Activated CD8-positive, alpha-beta T cell treated with anti-CD3 and anti-CD28 coated beads for 36 hours (primary cell): ENCODE measurements around the gene CXXC5. TPM values are rescaled to one million over a fixed set of nuclear protein-coding genes. Genes with fewer than 3 reads are reported as not detected.
A peak's percentile ranks its signal among the peaks of the same experiment; 100 is the strongest.

Experiments used
- ATAC-seq: fragments of 200-7000 bp; cut with Tn5 transposase; one replicate; pipeline ENCODE4 v1.10.0; 2021; ENCODE audit warnings: mild to moderate bottlenecking, moderate library complexity
- CTCF ChIA-PET: fragments of 350-600 bp; sonication (Branson Sonifier 250); formaldehyde crosslinking; loops from one replicate; lab custom pipeline; 2021; ENCODE audit warnings: antibody characterized with exemption; lab: Charles Lee
- POLR2A ChIA-PET: fragments of 350-600 bp; sonication (Branson Sonifier 250); formaldehyde crosslinking; loops from one replicate; lab custom pipeline; 2021; ENCODE audit warnings: antibody characterized with exemption; lab: Charles Lee
- DNase-seq: peaks from one replicate; pipeline ENCODE4 v3.0.0-alpha.2; 2020
- H3K27ac Mint-ChIP-seq: one replicate; pipeline ENCODE4 v1.8.0; 2021; ENCODE audit warnings: mild to moderate bottlenecking, mixed read lengths
- H3K27me3 Mint-ChIP-seq: one replicate; pipeline ENCODE4 v1.8.0; 2021; ENCODE audit warnings: mixed read lengths
- H3K36me3 Mint-ChIP-seq: one replicate; pipeline ENCODE4 v1.8.0; 2021; ENCODE audit warnings: low read depth, mixed read lengths
- H3K4me1 Mint-ChIP-seq: one replicate; pipeline ENCODE4 v1.8.0; 2021; ENCODE audit warnings: low read depth, mixed read lengths
- H3K4me3 Mint-ChIP-seq: one replicate; pipeline ENCODE4 v1.8.0; 2021; ENCODE audit warnings: mild to moderate bottlenecking, moderate library complexity, mixed read lengths
- H3K9me3 Mint-ChIP-seq: one replicate; pipeline ENCODE4 v1.8.0; 2021; ENCODE audit warnings: mixed read lengths
- intact Hi-C: fragments of 100-400 bp; cut with micrococcal nuclease; formaldehyde crosslinking; loops from one replicate; pipeline ENCODE4 v1.10.0; 2022
- total RNA-seq, 2 experiments: library from RNA; stranded (reverse); gene quantifications; one replicate each; pipeline ENCODE4 v1.2.3, GENCODE V29; 2021
- TF ChIP-seq, protein P1 (sequence below): fragments of 200-600 bp; IDR thresholded peaks from one replicate; pipeline ENCODE4 v1.8.0; 2022; ENCODE audit warnings: antibody characterized with exemption, mild to moderate bottlenecking

Gene CXXC5
- total RNA-seq, 2 experiments from 2014 or later = 3.5 to 4.3 TPM

DNA sequence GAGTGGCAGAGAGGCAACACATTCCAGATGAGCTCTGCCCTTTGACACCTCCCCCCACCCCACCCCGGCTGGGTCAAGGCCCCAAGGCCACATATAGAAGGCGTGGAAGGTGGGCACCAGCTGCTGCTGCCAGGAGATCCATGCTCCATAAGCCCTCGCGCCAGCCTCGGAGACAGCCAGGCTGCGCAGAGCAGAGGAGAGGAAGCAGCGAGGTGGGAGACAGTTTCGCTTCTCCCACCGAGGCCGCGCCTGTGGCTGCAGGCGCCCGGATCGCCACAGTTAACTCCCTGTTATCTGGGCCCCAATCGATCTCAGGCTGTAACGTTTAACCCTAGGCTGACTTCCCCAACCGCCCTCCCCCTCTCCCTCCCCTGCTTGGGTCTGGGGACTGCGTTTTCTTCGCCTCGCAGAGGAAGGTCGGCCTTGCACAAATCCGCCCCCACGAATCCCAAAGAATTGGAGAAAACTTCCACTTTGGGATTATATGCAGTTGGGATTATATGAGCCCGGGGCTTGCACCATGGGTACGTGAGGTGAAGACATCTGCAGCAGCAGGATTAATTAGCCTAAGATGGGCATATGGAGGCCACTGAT, 1.1 kb upstream of the CXXC5 start:
- H3K4me3 Mint-ChIP-seq = peak overlapping the region; percentile 15
- peaks cover 30% of the 10 kb centered on the region for H3K4me1 Mint-ChIP-seq
- DNase-seq (no peak), ATAC-seq (no peak)
- H3K9me3 Mint-ChIP-seq = no peaks in the 10 kb centered on the region
- H3K36me3 Mint-ChIP-seq = no peaks in the 10 kb centered on the region
- no peak overlapping the region for H3K27ac Mint-ChIP-seq
- POLR2A ChIA-PET = interaction anchor here (1.4 to 11.4 kb wide), 2 partner anchors 11 to 14 kb away, joined by 7 to 87 read pairs; no protein-coding TSS in a partner anchor
- CTCF ChIA-PET = interaction anchor here (1.5 to 3.1 kb wide), 4 partner anchors 10 to 119 kb away, joined by 6 to 31 read pairs (median 9); no protein-coding TSS in a partner anchor
- intact Hi-C loops = no loop called here
- TF ChIP-seq, protein P1, sequence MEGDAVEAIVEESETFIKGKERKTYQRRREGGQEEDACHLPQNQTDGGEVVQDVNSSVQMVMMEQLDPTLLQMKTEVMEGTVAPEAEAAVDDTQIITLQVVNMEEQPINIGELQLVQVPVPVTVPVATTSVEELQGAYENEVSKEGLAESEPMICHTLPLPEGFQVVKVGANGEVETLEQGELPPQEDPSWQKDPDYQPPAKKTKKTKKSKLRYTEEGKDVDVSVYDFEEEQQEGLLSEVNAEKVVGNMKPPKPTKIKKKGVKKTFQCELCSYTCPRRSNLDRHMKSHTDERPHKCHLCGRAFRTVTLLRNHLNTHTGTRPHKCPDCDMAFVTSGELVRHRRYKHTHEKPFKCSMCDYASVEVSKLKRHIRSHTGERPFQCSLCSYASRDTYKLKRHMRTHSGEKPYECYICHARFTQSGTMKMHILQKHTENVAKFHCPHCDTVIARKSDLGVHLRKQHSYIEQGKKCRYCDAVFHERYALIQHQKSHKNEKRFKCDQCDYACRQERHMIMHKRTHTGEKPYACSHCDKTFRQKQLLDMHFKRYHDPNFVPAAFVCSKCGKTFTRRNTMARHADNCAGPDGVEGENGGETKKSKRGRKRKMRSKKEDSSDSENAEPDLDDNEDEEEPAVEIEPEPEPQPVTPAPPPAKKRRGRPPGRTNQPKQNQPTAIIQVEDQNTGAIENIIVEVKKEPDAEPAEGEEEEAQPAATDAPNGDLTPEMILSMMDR = no peak
- H3K27me3 Mint-ChIP-seq = peaks cover 36% of the 10 kb centered on the region

DNA sequence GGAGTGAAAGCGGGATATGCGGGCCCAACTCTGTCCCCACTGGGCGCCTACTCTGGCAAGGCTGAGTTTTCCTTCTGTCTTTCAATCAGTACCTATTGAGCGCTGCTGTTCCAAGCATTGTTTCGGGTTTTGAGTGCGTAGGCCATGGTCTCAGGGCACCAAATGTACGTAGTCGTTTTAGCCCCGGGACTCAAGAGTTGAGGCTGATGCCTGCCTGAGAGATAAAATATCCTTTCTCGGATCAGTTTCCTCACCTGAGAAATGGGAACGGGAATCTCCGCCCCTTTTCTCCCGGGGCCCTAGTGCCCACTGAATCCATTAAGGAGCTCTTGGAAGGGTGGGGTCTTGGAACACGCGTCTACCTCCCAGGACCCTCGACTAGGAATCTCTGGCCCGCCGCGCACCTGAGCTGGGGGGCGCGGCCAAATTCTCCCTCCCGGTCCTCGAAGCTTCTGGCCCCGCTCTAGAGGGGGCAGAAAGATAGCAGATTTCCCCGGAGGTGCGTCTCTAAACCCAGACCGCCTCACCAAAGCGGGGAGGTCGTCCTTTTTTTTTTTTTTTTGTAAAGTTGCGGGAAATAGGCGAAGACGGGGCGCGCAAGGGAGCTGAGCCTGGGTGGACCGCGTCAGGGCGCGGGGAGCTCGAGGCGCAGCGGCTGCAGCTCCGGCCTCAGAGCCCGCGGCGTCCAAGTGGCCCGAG, 494 bp upstream of the CXXC5 start:
- CTCF ChIA-PET = interaction anchor here (1.1 to 3.1 kb wide), 5 partner anchors 11 to 118 kb away, joined by 4 to 31 read pairs (median 8); no protein-coding TSS in a partner anchor
- peaks cover 36% of the 10 kb centered on the region for H3K4me1 Mint-ChIP-seq
- H3K27me3 Mint-ChIP-seq = peaks cover 40% of the 10 kb centered on the region
- POLR2A ChIA-PET = interaction anchor here (1.3 to 11.4 kb wide), 3 partner anchors 11 to 20 kb away, joined by 4 to 87 read pairs (median 7); no protein-coding TSS in a partner anchor
- peak overlapping the region; percentile 50 for H3K4me3 Mint-ChIP-seq
- H3K9me3 Mint-ChIP-seq = no peaks in the 10 kb centered on the region
- no peak overlapping the region for H3K27ac Mint-ChIP-seq
- intact Hi-C loops = no loop called here
- ATAC-seq (no peak), DNase-seq (no peak)
- H3K36me3 Mint-ChIP-seq = no peaks in the 10 kb centered on the region
- TF ChIP-seq, protein P1 = no peak

DNA sequence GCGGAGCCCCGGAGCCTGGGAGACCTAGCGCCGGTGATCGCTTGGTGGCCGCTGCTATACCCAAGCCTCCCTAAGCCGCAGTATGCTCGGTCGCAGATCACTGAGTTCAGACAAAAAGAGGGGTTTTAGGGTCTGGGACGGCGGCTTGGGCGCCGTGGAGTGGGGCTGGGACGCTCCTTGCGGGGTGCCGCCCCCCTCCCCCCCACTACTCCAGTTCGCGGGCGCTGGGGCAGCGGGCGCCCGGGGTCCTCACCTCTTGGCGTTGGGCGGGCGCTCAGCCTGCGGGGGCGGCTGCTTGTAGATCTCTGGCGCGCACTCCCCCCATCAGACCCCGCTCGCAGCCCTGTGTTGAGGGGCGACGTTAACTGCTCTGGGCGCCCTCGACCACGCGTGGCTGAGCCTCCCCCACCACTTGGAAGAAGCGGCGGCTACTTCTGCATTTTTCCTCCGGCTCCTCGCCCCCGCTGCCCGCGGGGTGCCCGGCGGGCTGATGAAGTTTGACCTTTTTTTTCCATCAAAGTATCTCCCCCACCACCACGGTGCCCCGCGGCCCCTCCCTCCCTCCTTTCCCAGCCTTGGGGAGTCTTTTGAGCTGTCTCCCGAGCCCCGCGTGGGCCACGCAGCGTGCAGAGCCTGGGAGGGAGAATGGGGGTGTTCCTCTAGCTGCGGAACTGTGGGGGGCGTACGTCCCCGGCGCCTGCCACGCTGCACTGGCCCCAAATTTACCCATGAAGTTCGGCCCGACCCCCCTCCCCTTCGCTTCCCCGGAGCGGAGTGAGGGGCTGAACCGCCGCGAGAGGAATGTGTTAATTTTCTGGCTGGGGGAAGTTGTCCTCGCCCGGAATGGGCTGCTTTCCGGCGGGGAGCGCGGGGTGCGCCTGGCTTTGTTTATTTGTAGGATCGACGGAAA, 1.2 kb downstream of the CXXC5 start:
- intact Hi-C loops = loop anchor here (1.0 kb wide), 1 partner anchor 13 kb away; no protein-coding TSS in a partner anchor
- H3K9me3 Mint-ChIP-seq = no peaks in the 10 kb centered on the region
- ChIA-PET POLR2A (interaction anchor here (1.0 to 11.4 kb wide), 6 partner anchors 13 to 111 kb away, joined by 3 to 87 read pairs (median 4); no protein-coding TSS in a partner anchor), CTCF (interaction anchor here (0.9 to 5.8 kb wide), 8 partner anchors 10 to 136 kb away, joined by 3 to 40 read pairs (median 4); no protein-coding TSS in a partner anchor)
- DNase-seq (peak; percentile 59), ATAC-seq (no peak)
- TF ChIP-seq, protein P1 = no peak
- H3K27ac Mint-ChIP-seq = no peak overlapping the region
- peaks cover 52% of the 10 kb centered on the region for H3K4me1 Mint-ChIP-seq
- peak overlapping the region; percentile 77 for H3K4me3 Mint-ChIP-seq
- H3K27me3 Mint-ChIP-seq = peaks cover 44% of the 10 kb centered on the region
- no peaks in the 10 kb centered on the region for H3K36me3 Mint-ChIP-seq

DNA sequence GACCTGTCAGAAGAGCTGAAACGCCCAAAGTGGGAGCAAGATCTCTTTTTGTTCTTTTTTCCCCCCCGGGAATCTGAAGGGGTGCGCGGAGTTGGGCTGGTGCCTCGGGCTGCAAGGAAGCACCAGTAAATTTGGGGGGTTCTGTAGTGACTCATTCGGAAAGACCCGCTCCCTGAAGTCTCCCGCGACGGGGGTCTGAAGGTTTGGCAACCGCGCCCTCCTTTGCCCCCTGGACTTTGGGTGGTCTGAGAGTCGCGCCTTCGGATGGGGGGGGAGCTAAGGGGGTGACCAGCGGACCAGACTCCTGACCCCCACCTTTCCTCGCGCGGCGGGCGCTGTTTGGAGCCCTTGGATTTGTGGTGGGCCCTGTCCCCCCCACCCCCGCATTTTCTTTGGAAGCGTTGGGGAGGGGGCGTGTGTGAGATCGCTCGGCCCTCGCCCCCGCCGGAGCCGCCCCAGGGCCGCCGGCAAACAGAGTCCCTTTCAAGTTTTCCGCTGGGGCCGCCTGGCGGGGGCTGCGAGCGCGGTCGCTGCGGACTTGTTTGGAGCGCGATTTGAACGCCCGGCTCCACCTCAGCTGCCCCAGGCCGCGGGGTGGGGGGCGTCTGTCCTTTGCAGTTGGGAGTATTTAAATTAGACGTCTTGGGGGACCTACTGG, 2.0 kb downstream of the CXXC5 start:
- H3K36me3 Mint-ChIP-seq = no peaks in the 10 kb centered on the region
- CTCF ChIA-PET = interaction anchor here (0.7 to 5.8 kb wide), 11 partner anchors 9 to 137 kb away, joined by 3 to 40 read pairs (median 3); no protein-coding TSS in a partner anchor
- DNase-seq (peak; percentile 60), ATAC-seq (no peak)
- H3K4me3 Mint-ChIP-seq = peak overlapping the region; percentile 77
- H3K27me3 Mint-ChIP-seq = peaks cover 42% of the 10 kb centered on the region
- POLR2A ChIA-PET = interaction anchor here (0.7 to 11.4 kb wide), 6 partner anchors 14 to 110 kb away, joined by 3 to 87 read pairs (median 4); no protein-coding TSS in a partner anchor
- TF ChIP-seq, protein P1 = peak; percentile 50
- no peak overlapping the region for H3K27ac Mint-ChIP-seq
- no peaks in the 10 kb centered on the region for H3K9me3 Mint-ChIP-seq
- peaks cover 48% of the 10 kb centered on the region for H3K4me1 Mint-ChIP-seq
- intact Hi-C loops = loop anchor here (5.0 kb wide), 1 partner anchor 62 kb away; no protein-coding TSS in a partner anchor
